Kidney epithelial cell (primary cell): ENCODE data around the gene RPS14. TPM values are rescaled to one million over a fixed set of nuclear protein-coding genes. Genes with fewer than 3 reads are reported as not detected.

Experiments used
- DNase-seq: peaks from one replicate; pipeline ENCODE4 v3.0.0-alpha.2; 2010; ENCODE audit warnings: low read depth
- H3K27me3 ChIP-seq: 2 replicates; pipeline ENCODE4 v1.6.0; 2011; ENCODE audit warnings: low read length; ENCODE audit not compliant: control insufficient read depth, insufficient read depth
- H3K36me3 ChIP-seq: 2 replicates; pipeline ENCODE4 v1.5.1; 2011; ENCODE audit warnings: low read length; ENCODE audit not compliant: control insufficient read depth, insufficient read depth
- H3K4me3 ChIP-seq: 2 replicates; pipeline ENCODE4 v1.5.1; 2011; ENCODE audit warnings: low read depth, mild to moderate bottlenecking, control low read depth, low read length
- CTCF ChIP-seq: IDR thresholded peaks from 2 replicates; pipeline ENCODE4 v1.5.1; 2011; ENCODE audit warnings: mild to moderate bottlenecking, moderate library complexity, low read length, control low read depth, inconsistent platforms; ENCODE audit not compliant: insufficient read depth, poor library complexity, severe bottlenecking
- total RNA-seq: library from RNA; depleted of rRNA; stranded (reverse); fragments of >200 nt; gene quantifications from 2 replicates; pipeline ENCODE4 v1.2.3, GENCODE V29; 2015

The RPS14 gene
- total RNA-seq, 1 donor from 2014 or later: 3,855 TPM

GRCh38 chr5:150469718-150470469, 20.4 kb upstream of the RPS14 start:
- Histone ChIP-seq H3K4me3 (no peak overlapping the region), H3K36me3 (no peaks in the 10 kb centered on the region), H3K27me3 (no peaks in the 10 kb centered on the region)
- TF ChIP-seq CTCF: no peak
- peak; percentile 92 for DNase-seq

GRCh38 chr5:150468206-150468605, 18.7 kb upstream of the RPS14 start:
- no peak for DNase-seq
- no peak for TF ChIP-seq CTCF

GRCh38 chr5:150465927-150466326, 16.4 kb upstream of the RPS14 start:
- no peaks in the 10 kb centered on the region for H3K36me3 ChIP-seq
- no peak overlapping the region for H3K4me3 ChIP-seq
- no peak for TF ChIP-seq CTCF
- no peak for DNase-seq
- no peaks in the 10 kb centered on the region for H3K27me3 ChIP-seq

More at GRCh38 chr5:150468206-150468605, 18.7 kb upstream of the RPS14 start:
- Histone ChIP-seq H3K36me3 (no peaks in the 10 kb centered on the region), H3K4me3 (no peak overlapping the region), H3K27me3 (no peaks in the 10 kb centered on the region)

GRCh38 chr5:150464554-150465012, 15.0 kb upstream of the RPS14 start:
- no peak overlapping the region for H3K4me3 ChIP-seq
- TF ChIP-seq CTCF: no peak
- no peaks in the 10 kb centered on the region for H3K27me3 ChIP-seq
- DNase-seq: no peak
- no peaks in the 10 kb centered on the region for H3K36me3 ChIP-seq

GRCh38 chr5:150461231-150461630, 11.7 kb upstream of the RPS14 start:
- no peaks in the 10 kb centered on the region for H3K36me3 ChIP-seq
- no peak for TF ChIP-seq CTCF

GRCh38 chr5:150460781-150461180, 11.2 kb upstream of the RPS14 start:
- TF ChIP-seq CTCF: no peak
- Histone ChIP-seq H3K4me3 (no peak overlapping the region), H3K36me3 (no peaks in the 10 kb centered on the region), H3K27me3 (no peaks in the 10 kb centered on the region)
- no peak for DNase-seq

More at GRCh38 chr5:150461231-150461630, 11.7 kb upstream of the RPS14 start:
- no peaks in the 10 kb centered on the region for H3K27me3 ChIP-seq
- no peak for DNase-seq
- no peak overlapping the region for H3K4me3 ChIP-seq
